HEK293T (cell line): ENCODE data around the gene SIDT2.
"Not testable (repeated sequence)": the region's sequence is repeated elsewhere in the genome, so short reads cannot be mapped to it uniquely, and the experiment has no call there.

Experiments used
- CTCF ChIA-PET: fragments of 350-600 bp; formaldehyde crosslinking; extraction: SDS; loops from one replicate; lab custom pipeline; 2021; ENCODE audit warnings: antibody characterized with exemption, inconsistent platforms; lab: Yijun Ruan, JAX
- POLR2A ChIA-PET: fragments of 350-600 bp; formaldehyde crosslinking; extraction: SDS; loops from one replicate; lab custom pipeline; 2020; ENCODE audit warnings: antibody characterized with exemption, inconsistent platforms; lab: Yijun Ruan, JAX
- DNase-seq: peaks from one replicate; pipeline ENCODE4 v3.0.0; 2012; ENCODE audit warnings: mixed read lengths; ENCODE audit errors: extremely low spot score
- ARNT ChIP-seq: fragments of 450-650 bp; IDR thresholded peaks from 2 replicates; pipeline ENCODE4 v1.6.1; 2017; ENCODE audit warnings: mild to moderate bottlenecking
- BHLHE40 ChIP-seq: fragments of 450-650 bp; IDR thresholded peaks from 2 replicates; pipeline ENCODE4 v1.6.1; 2016; ENCODE audit warnings: mild to moderate bottlenecking, moderate library complexity, borderline replicate concordance
- CTBP1 ChIP-seq: fragments of 450-650 bp; IDR thresholded peaks from 2 replicates; pipeline ENCODE4 v1.6.1; 2016; ENCODE audit warnings: borderline replicate concordance
- ELF4 ChIP-seq: fragments of 450-650 bp; IDR thresholded peaks from 2 replicates; pipeline ENCODE4 v1.6.1; 2017; ENCODE audit warnings: antibody characterized with exemption
- FOXA1 ChIP-seq: fragments of 450-650 bp; IDR thresholded peaks from 2 replicates; pipeline ENCODE4 v1.6.1; 2016; ENCODE audit warnings: mild to moderate bottlenecking
- FOXK2 ChIP-seq: fragments of 450-650 bp; IDR thresholded peaks from 2 replicates; pipeline ENCODE4 v1.6.1; 2016; ENCODE audit warnings: mild to moderate bottlenecking
- FOXM1 ChIP-seq: fragments of 450-650 bp; IDR thresholded peaks from 2 replicates; pipeline ENCODE4 v1.6.1; 2017; ENCODE audit warnings: mild to moderate bottlenecking, borderline replicate concordance
- HDGF ChIP-seq: fragments of 450-650 bp; IDR thresholded peaks from 2 replicates; pipeline ENCODE4 v1.6.1; 2017; ENCODE audit warnings: antibody characterized with exemption, borderline replicate concordance
- L3MBTL2 ChIP-seq: fragments of 450-650 bp; conservative IDR thresholded peaks from 2 replicates; pipeline ENCODE4 v1.6.1; 2016; ENCODE audit warnings: mild to moderate bottlenecking
- LEF1 ChIP-seq: fragments of 450-650 bp; IDR thresholded peaks from 2 replicates; pipeline ENCODE4 v1.6.1; 2017; ENCODE audit warnings: mild to moderate bottlenecking, borderline replicate concordance
- NFRKB ChIP-seq: fragments of 450-650 bp; IDR thresholded peaks from 2 replicates; pipeline ENCODE4 v1.6.1; 2016; ENCODE audit warnings: mild to moderate bottlenecking, moderate library complexity
- PKNOX1 ChIP-seq: fragments of 450-650 bp; IDR thresholded peaks from 2 replicates; pipeline ENCODE4 v1.6.1; 2016
- SP1 ChIP-seq: fragments of 450-650 bp; IDR thresholded peaks from 2 replicates; pipeline ENCODE4 v1.6.1; 2017
- SUZ12 ChIP-seq: fragments of 450-650 bp; IDR thresholded peaks from 2 replicates; pipeline ENCODE4 v1.6.1; 2016; ENCODE audit warnings: mild to moderate bottlenecking
- TARDBP ChIP-seq: fragments of 450-650 bp; IDR thresholded peaks from 2 replicates; pipeline ENCODE4 v1.6.1; 2016
- ZNF384 ChIP-seq: fragments of 450-650 bp; IDR thresholded peaks from 2 replicates; pipeline ENCODE4 v1.6.1; 2016

The SIDT2 gene

GRCh38 chr11:117180661-117181585, 2.4 kb downstream of the SIDT2 start:
- CTCF ChIA-PET: interaction anchor here (0.6 to 2.2 kb wide), 7 partner anchors 8 to 335 kb away, joined by 3 to 10 read pairs (median 4); no protein-coding TSS in a partner anchor

GRCh38 chr11:117181586-117182550, 3.3 kb downstream of the SIDT2 start:
- CTCF ChIA-PET: interaction anchor here (0.6 to 2.2 kb wide), 7 partner anchors 9 to 336 kb away, joined by 3 to 10 read pairs (median 4); no protein-coding TSS in a partner anchor
- TF ChIP-seq ZNF384: no peak
- no peak for TF ChIP-seq SUZ12
- no peak for TF ChIP-seq FOXA1
- no peak for TF ChIP-seq TARDBP
- TF ChIP-seq FOXM1: no peak
- TF ChIP-seq NFRKB: no peak
- no peak for TF ChIP-seq CTBP1
- TF ChIP-seq LEF1: no peak
- TF ChIP-seq ELF4: no peak
- no peak for TF ChIP-seq L3MBTL2
- TF ChIP-seq PKNOX1: no peak
- no peak for TF ChIP-seq SP1
- no peak for TF ChIP-seq BHLHE40
- TF ChIP-seq HDGF: no peak
- no peak for TF ChIP-seq FOXK2
- TF ChIP-seq ARNT: no peak
- POLR2A ChIA-PET: interaction anchor here (0.9 to 6.1 kb wide), 4 partner anchors 14 to 50 kb away, joined by 3 to 58 read pairs (median 6); partner anchors contain the start of genes PAFAH1B2, PCSK7 and RNF214

More at GRCh38 chr11:117180661-117181585, 2.4 kb downstream of the SIDT2 start:
- peak; percentile 78 for DNase-seq
- TF ChIP-seq FOXA1 (no peak), ARNT (no peak), L3MBTL2 (peak; percentile 57; the same call in 1 of the 2 replicates)
- POLR2A ChIA-PET: interaction anchor here (0.9 to 6.1 kb wide), 4 partner anchors 15 to 51 kb away, joined by 3 to 58 read pairs (median 6); partner anchors contain the start of genes PAFAH1B2, PCSK7 and RNF214

GRCh38 chr11:117182551-117182935, 4.0 kb downstream of the SIDT2 start:
- POLR2A ChIA-PET: interaction anchor here (6.1 kb wide), 1 partner anchor 38 kb away, joined by 58 read pairs; the partner anchor contains the start of gene PAFAH1B2
- CTCF ChIA-PET: interaction anchor here (2.2 kb wide), 1 partner anchor 39 kb away, joined by 10 read pairs; no protein-coding TSS in a partner anchor
- TF ChIP-seq CTBP1: no peak
- TF ChIP-seq SP1: no peak
- TF ChIP-seq ELF4: no peak
- TF ChIP-seq LEF1: no peak
- TF ChIP-seq ZNF384: no peak
- no peak for TF ChIP-seq TARDBP
- TF ChIP-seq L3MBTL2: no peak
- TF ChIP-seq FOXK2: no peak
- TF ChIP-seq FOXM1: no peak
- TF ChIP-seq HDGF: no peak
- no peak for TF ChIP-seq ARNT
- TF ChIP-seq PKNOX1: no peak
- no peak for TF ChIP-seq NFRKB
- TF ChIP-seq BHLHE40: no peak
- no peak for TF ChIP-seq SUZ12
- no peak for TF ChIP-seq FOXA1
- DNase-seq: no peak

More at GRCh38 chr11:117181586-117182550, 3.3 kb downstream of the SIDT2 start:
- DNase-seq: no peak

GRCh38 chr11:117183178-117183577, 4.6 kb downstream of the SIDT2 start:
- CTCF ChIA-PET, DNase-seq: not testable (repeated sequence)
- POLR2A ChIA-PET: interaction anchor here (6.1 kb wide), 1 partner anchor 38 kb away, joined by 58 read pairs; the partner anchor contains the start of gene PAFAH1B2

GRCh38 chr11:117183724-117184349, 5.3 kb downstream of the SIDT2 start:
- CTCF ChIA-PET: no interaction called here
- TF ChIP-seq FOXK2: no peak
- TF ChIP-seq TARDBP: no peak
- TF ChIP-seq SUZ12: no peak
- no peak for TF ChIP-seq BHLHE40
- no peak for TF ChIP-seq NFRKB
- TF ChIP-seq CTBP1: no peak
- TF ChIP-seq PKNOX1: no peak
- TF ChIP-seq ARNT: no peak
- TF ChIP-seq LEF1: no peak
- TF ChIP-seq L3MBTL2: no peak
- TF ChIP-seq SP1: no peak
- TF ChIP-seq ZNF384: no peak
- no peak for TF ChIP-seq FOXA1
- no peak for TF ChIP-seq FOXM1
- no peak for TF ChIP-seq ELF4
- no peak for TF ChIP-seq HDGF
- no peak for DNase-seq
- POLR2A ChIA-PET: no interaction called here
